Measurements from ENCODE around the gene RAPGEF5.

Gene RAPGEF5

DNA sequence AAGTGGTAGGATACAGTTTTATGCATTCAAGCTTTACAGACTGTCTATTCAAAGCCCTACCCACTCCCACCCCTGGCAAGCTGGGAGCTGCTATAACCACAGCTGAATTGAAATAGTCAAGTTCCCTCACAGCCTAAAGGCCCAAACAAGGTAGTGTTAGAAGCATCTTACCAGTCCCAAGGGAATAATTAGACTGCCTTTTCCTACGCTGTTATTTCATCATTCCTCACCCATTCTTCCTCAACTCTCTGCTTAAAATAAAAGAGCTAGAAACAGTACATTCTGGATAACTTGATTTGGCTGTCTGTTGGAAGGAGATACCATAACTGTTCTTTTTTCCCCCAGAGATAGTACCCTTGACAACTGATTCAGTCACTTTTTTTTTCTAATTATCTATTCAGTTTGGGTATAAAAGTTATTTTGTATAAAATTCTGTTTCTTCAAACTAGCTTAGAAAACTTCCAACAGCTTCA, 54.0 kb downstream of the RAPGEF5 start:
- DNase-seq: no peak

DNA sequence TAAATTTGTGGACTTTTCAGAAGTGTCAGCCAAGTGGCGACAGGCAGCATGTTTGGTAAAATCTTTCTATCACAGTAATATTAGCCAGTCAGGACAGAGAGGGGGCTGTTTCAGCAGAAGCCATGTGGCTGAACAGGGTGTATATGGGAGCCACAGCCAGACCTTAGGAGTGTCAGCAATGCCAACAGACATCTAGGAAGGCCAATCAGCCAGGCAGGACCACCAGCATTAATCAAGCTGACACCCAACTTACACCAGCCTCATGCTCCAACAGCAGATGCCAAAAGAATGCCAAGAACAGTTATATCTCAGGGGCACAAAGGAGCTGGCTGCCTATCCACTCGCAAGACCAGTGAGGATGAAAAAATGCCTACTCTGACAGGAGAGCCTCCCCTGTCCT, 54.8 kb downstream of the RAPGEF5 start:
- no peak for DNase-seq

DNA sequence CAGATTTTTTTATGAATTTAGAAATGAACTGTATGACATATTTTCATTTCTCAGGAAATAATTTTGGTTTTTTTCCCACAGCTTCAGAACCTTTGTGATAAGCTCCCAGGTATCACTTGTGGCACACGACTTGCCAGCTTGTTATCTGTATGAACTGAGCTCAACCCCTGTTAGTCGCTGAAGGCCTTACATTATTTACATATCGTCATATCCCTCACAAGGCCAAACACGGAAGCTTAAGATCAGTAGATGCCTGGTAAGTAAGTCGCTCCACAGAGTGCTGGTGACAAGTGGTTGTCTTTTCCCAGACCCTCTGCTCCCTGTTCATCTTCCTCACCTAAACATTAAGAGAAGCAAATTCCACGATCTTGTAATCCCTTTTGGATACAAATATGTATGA, 55.2 kb downstream of the RAPGEF5 start:
- no peak for DNase-seq

DNA sequence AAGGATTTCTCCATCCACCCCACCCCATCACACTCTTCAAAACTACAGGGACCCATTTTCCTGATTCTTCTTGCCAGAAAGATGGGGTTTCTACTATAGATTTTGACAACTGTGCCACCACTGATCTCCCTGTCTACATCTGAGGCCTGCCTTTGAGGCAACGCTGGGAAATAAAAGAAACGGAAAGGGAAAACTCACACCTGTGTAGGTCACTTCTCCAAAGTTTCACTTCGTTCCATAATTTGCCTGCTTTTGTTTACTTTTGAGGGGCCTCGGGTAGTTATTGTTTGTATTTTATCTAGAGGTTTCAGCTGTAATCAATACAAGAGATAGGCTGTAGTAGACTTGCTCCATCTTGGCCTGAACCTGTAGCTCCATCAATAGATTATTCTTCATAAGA, 56.1 kb downstream of the RAPGEF5 start:
- no peak for DNase-seq

DNA sequence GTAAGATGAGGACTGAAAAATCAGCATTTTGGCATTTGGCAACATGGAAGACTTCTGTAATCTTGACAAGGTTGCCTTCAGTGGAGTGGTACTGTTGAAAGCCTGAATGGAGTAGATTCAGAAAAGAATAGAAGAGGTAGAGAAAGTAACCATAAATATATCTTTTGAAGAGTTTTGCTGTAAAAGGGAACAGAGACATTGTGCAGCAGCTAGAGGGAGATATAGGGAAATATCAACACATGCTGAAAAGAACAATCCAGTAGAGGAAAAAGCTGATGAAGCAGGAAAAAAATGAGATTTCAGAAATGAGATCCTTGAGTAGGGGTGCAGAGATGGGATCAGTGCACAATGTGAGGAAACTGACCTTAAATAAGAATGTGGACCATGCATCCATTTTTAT, 60.0 kb downstream of the RAPGEF5 start:
- no peak for DNase-seq

DNA sequence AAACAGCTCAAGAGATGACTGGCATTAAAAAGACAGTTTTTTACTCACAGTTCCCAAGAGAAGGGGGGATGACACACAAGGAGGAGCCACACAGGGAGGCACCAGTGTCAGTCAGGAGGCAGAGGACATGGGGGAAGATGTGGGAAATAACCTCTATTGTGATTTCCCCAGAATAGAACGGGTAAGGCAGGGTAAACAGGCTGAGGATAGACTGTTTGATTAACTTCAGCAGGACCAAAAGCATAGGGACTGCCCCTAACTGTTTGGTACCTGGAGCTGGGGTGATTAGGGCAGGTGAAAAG, 60.7 kb downstream of the RAPGEF5 start:
- no peak for DNase-seq

DNA sequence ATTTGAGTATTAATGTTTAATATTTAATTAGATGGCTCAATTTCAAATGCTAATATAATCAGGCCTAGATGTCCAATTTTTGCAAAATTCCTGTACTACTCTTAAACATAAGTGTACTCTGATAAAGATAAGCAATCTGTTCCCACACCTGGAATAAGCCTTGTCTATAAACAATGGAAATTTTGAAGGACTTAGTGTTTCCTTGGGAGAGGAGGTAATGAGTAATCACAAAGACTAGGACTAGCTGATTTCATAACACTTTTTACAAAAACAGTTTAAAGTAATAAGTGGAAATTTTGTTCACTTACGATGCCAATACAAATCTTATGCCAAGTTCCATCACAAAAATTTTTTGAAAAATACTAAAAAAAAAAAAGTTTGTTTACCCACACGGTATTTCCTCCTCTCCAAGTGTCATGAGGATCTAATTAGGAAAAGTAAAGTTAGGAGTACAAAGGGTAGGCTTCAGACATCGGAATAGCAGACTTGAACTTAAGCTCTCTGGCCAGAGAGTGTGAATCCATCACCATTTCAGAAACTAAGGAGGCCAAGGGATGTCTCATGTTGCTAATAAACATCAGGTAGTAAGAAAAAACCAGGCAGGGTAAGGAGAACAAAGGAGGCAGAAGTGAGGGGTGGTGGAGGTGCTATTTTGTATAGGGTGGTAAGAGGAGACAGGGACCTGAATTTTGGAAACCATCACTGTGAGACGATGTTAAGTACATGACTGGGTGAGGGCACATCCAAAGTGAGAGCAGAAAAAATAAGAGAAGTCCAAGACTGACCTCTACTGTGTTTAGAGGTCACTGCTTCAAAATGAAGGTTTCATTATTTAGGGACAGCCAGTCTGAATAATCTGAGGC, 61.3 kb downstream of the RAPGEF5 start:
- no peak for DNase-seq

DNA sequence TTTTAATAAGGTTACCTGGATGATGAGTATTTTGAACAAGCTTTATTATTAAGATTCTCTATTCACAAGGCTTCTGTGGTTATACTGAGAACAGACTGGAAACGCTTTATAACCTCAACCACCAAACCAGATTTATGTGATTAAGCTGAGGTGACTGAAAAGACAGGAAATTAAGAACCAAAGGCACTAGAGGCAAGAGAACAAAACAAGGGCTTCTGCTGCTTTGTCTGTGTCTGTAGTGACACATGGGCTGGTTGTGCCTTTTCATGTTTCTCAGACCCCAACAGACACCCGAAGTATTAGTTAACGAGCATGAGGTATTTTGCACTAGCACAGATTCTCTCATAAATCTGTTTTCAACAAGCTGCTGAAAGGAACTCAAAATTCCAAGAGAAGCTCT, 64.4 kb downstream of the RAPGEF5 start:
- DNase-seq: no peak

DNA sequence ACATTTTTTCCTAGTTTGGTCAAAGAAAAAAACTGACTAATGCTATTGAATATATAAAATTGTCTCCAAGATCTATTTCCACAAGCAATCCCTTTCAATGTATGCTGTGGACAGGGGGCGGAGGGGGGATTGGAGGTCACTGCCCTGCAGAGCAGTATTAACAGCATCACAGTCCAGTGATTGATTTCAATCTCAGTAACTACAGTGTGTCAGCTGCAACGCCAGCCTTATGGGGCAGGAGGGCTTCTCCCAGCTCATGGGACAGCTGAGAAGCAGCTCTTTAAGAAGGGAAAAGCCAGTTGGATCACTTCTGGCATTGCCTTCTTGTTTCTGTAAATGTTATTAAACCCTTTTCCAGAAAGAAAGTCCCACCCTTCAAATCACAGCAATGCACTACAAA, 65.0 kb downstream of the RAPGEF5 start:
- no peak for DNase-seq

DNA sequence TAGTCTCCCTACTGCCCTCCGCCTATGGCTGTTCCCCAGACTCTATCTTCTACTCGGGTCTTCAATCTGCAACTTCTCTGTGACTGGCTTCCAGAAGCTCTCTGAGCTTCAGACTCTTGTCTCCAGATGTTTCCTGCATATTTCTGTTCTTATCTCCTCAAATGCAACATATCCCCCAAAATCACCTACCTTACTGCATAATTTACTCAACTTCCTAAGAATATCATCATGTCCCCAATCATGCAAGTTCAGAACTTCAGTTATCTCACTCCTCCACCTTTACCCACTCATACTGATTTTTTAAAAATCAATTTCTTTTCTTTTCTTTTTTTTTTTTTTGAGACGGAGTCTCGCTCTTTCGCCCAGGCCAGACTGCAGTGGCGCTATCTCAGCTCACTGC, 68.8 kb downstream of the RAPGEF5 start:
- DNase-seq: no peak

DNA sequence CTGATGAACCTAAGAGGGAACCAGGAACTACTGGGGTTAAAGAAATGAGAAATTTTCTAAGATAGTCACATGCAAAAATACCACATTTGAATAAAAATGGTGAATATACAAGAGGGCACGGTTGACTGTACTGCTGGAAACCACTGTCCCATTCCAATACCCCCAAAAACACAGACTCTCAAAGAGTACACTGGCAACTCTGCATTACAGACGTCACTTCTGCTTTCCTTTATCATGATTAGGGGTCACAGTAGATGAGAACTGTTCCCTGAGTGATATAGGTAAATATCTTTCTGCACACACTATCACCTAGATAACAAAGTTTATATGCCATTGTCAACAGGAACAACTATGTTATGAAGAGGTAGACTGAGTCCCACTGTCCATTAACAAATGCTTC, 69.5 kb downstream of the RAPGEF5 start:
- no peak for DNase-seq

DNA sequence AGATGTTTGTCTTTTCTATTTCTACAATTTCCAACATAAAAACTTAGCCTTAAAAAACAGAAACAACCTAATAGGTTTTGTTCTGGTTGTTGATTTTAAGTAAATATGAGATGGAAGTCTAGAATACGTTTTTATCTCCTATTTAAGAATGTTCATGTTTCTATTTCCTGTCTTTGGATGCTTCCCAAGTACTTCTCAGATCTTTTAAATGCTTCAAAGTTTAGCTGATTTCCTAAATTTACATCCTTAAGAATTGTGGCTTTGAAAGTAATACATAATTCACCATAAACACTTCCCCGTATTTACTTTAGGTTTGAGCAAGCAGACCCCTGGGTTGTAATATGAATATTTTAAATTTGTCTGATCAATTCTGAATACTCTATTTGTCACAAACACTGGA, 70.5 kb downstream of the RAPGEF5 start:
- DNase-seq: no peak

DNA sequence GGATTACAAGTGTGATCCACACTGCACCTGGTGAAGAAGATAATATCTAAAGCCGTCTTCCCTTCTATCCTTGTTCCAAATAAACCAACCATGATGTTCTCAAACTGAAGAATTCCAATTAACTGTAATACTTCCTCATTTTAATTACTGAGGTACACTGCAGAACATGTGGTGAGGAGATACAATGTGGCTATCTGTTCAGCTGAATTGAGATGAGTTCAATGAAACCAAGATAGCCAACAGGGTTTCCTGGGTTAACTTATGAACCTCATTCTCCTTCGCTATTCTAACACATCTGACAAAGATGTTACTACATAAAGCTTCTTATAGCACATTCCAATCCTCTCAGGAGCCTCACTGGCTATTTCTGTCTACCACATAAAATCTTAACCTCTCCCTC, 75.5 kb downstream of the RAPGEF5 start:
- DNase-seq: no peak

DNA sequence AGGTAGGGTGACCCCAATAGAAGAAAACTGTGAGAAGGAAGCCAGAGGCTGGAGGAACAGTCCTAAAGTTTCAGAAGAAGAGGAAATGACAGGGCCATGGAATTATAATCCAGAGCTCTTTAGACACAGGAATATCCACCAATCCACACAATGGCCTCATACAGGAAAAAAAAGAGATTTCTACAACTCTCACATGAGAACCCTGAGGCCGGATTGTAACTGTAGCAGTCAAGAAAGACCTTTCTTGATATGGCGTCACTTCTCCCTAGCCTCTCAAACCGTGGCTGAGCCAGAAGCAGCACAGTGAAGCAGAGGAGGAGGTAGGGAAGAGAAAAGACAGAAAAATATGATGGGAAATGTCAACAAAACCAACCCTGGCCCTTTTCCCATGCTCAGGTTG, 76.9 kb downstream of the RAPGEF5 start:
- no peak for DNase-seq

DNA sequence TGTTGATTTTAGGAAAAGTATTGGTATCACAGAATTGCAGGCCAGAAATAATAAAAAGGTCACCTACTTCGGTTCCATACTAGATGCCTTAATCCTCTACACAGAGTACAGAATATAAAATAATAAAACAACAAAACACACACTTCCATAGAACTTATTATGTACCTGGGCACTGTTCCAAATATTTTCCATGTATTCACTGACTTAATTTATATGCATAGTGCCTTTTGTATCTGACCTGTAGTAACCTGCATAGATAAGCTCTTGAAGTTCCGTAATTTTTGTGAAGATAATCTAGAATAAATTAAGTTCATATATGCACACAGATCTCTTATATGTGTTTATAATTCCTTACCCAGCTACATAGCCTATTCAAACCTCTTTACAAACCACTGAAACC, 78.3 kb downstream of the RAPGEF5 start:
- no peak for DNase-seq

DNA sequence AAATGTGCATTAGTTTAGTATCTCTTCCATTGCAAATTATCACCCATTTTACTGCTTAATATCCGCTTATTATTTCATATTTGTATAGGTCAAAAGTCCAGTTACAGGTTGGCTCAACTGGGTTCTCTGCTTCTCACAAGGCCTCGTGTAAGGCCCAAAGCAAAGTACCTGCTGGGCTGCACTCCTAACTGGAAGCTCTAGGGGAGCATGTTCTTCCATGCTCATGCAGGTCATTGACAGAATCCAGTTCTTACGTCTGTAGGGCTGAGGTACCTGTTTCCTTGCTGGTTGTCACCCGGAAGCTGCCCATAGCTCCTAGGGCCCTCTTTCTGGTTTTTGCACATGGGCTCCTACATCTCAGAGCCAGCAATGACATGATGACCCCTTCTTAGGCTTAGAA, 79.6 kb downstream of the RAPGEF5 start:
- no peak for DNase-seq

DNA sequence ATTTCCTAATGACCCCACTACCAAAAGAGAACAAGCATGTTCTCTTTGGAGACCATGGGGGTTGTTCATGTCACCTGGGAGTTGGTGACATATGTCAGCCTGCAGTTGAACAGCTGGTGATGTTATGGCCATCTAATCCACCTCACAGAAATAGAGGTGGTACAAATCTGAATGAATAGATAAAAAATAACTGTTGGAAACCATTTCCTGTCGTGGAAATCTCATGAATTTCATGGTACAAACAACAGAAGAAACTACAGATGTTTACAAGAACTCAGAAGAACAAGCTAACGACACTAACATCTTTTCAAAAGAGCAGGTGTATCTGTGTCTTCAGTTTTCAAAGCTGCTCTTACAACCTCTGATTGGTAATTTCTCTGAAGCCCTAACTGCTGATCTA, 81.3 kb downstream of the RAPGEF5 start:
- DNase-seq: no peak

DNA sequence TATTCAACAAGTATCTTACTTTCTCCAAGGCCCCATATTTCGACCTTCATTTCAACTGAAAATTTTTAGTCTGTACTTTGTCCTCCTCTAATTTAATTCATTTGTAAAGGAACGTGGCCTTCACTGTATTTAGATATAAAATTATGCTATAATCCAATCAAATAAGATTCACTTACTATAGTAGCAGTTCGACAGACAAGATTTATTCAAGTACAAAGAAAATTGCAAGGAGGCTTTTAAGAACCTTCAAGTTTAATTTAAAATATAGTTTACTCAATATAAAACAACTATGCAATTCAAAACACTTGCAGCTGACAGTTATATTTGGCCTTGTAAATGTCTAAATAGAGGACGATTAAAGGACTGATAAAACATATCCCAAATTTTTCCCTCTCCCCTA, 85.6 kb downstream of the RAPGEF5 start:
- no peak for DNase-seq

DNA sequence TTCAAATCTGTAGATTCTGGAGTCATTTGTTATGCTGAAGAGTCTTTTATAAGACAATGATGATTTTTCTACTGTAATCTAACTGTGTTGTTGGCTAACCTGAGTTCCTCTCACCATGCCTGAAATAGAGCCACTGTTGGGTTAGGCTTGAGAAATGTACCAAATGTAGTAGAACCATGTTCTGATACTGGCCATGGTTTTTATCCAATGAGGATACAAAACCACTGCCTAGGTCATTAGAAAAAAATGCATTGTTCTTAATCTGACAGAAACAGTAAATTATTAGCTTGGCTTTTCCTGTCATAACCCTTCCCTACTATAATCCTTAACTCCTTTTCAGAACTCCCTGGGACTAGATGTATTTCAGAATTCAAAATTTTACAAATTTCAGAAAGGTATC, 86.6 kb downstream of the RAPGEF5 start:
- DNase-seq: no peak

DNA sequence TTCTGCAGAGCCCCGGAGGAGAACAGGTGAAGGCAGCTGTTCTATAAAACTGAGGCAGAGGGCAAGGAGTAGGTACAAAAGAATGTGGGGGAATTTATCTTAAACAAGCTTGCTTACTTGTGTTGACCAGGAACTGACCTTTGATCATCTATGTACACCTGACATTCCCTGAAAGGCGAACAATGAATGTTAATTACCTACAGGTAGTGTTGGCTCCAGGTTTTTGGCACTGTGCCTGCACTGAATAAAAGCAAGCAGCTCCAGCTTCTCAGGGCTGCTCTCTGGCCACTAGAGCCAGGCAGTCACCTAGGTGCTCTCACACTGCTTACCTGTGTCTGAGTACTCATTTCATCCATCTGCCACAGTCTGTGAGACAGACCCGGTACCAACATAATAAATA, 87.0 kb downstream of the RAPGEF5 start:
- no peak for DNase-seq

DNA sequence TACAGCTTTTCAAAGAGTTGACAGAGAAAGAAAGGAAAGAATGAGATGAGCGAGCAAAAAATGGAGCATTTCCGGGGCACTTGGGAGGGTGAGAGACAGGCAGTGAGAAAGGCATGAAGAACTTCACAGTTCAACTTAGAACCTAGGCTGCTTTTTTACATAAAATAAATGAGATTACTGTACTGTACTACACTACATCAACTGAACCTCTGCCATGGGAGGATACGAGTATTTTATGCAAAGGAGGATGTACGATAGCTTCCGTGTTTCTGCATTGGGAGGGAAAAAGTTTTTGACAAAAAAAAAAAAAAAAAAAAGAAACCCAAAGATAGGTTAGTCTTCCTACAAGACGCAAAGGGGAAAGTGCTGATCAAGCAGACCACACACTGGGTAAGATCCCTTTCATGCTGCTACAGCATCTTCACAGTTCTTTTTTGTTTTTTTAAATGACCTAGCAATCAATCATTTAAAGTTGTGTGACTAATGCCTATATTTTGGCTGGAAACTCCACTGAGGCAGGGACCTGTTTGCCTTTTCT, 88.0 kb downstream of the RAPGEF5 start:
- no peak for DNase-seq

DNA sequence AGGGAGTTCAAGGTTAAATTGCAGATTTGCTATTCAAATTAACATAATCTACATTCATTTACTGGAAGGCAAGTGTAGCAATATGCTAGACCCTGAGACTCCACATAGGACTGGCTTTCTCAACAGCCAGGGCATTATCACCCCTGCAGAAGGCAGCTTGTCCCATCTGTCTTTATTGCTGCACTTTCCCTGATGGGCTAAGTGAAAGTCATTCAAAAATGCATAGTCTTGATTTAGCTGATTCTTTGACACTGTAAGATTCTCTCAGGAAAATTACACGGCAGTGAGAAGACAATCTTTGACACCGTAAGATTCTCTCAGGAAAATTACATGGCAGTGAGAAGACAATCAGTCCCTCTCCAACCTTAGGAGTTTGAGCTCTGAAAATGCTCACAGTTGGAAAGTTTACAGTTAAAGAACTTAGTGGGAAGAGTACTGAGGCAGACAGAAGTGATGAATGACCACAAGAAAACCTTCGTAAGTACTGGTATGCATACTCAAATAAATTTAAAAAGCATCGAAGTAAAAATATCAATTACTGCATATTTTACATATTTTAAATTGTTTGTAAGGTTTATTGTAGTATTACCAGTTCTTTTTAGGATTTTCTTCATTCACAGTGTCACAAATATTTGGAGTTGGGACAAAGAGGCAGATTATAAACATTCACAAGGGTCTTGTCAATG, 88.9 kb downstream of the RAPGEF5 start:
- DNase-seq: no peak

DNA sequence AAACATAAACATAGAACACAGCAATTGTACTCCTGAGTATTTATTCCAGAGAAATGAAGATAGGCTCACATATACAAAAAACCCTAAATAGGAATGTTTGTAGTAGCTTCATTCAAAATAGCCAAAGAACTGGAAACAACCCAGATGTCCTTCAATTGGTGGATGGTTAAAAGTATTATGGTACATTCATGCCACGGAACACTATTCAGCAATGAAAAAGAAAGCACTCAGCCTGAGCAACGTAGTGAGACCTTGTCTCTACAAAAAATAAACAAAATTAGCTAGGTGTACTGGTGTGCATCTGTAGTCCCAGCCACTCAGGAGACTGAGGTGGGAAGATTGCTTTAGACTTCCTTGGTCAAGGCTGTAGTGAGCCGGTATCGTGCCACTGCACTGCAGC, 94.4 kb downstream of the RAPGEF5 start:
- DNase-seq: no peak

DNA sequence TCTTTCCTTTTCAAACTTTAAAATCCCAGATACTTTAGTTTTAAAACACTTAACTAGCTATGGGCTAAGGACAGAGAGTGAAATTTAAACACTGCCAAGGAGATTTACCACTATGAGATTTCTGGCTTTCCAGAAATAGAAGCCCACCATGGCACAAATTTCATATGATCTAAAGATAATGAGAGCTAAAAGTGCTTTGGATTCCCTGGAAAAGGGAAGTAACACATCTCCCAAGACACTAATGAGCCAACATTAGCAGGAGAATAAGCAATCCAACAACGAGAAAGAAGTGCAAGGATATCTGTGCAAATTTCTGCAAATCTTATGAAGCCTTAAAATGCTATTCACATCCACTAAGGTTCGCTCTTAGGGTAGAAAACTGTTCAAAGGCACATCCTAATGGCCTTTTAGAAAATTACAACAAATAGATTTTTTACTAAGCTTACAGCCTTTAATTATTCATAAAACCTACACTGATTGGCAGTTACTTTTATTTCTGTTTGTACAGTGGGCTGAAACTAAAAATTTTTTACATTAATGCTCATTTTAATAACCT, 100.3 kb downstream of the RAPGEF5 start:
- DNase-seq: no peak

Measured in NCI-H446 treated with DMSO at 0.1 percent for 48 hours (cell line).